GM15510 (cell line): Measurements from ENCODE around the gene THAP5.

Source experiments
- POLR2A ChIP-seq: IDR thresholded peaks from 3 replicates; pipeline ENCODE4 v1.6.1; 2011; ENCODE audit warnings: borderline replicate concordance; ENCODE audit not compliant: insufficient read length; ENCODE audit errors: extremely low read depth

THAP5 gene

DNA sequence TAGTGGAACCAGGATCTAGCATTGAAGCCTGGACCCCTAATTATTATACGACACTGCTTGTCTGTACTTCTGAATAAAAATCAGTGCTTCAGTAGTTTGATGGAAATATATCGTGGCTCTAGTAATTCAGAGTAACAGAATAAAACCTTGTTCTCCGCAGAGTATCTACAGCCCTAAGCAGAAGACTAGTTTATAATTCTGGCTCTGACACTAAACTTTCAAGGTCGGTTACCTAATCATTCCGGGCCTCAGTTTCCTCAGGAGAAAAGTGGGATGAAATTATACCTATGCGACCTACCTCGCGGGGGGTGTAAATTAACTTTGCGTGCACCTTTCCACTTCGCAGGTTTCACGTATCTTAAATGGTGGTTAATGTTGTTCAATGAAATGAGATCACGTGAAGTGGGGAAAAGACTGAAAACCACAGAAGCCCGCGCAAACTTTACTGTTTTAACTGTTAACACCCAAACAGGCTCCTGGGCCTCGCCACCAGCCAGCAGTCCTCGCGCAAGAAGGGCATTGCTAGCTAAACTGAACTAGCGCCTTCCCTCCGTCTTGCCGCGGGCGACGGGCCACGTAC lies 615 bp downstream of the THAP5 start:
- no peak for TF ChIP-seq POLR2A

DNA sequence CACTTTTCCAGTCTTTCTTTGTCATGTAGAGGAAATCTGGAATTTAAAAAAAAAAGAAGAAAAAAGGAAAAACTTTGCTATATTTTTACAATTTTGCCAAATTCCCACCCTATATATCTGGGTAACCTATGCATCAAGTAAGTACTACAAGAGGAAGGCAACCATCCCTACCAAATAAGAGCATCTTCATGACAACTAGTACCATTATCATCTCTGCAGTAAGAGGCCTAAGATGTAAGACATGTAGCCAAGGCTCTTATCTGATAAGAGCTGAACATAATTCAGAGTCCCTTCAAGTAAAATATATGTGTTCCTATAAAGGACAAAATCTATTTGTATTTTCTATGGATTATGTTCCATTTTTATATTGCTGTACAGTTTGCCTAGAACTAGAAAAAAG lies 3.5 kb downstream of the THAP5 start:
- no peak for TF ChIP-seq POLR2A

DNA sequence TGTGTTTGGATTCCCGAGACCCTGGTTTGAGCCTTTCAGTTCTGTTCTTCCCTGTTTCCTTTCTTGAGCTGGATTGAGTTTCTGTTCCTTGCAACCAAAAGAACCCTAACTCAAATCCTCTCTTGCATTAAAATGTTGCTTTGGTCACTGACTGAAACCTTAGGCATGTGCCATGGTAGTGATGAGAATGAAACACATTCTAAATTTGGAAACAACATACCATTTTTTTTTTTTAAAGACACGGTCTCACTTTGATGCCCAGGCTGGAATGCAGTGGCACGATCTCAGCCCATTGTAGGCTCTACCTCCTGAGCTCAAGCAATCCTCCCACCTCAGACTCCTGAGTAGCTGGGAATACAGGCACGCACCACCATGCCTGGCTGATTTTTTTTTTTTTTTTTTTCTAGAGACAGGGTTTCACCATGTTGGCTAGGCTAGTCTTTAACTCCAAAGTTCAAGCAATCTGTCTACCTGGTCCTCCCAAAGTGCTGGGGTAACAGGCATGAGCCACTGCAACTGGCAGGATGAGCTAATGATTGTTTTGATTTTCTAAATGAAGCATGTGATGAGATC lies 8.4 kb downstream of the THAP5 start:
- no peak for TF ChIP-seq POLR2A

DNA sequence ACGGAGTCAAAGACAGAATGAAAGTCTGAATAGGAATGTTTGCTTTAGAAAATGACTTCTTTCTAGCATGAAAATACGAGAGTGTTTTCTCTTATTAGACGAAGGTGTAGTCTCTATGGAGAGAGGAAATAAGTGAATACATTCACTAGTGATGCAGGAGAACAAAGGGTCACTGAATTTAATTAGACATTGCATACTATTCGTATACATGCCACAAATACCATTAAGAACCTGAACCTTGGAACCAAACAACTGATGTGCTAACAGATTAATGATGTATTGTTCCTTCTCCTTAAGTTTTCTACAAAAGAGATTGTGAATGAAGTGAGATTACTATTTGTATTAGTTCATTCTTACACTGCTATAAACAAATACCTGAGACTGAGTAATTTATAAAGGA lies 10.3 kb downstream of the THAP5 start:
- TF ChIP-seq POLR2A, result no peak

DNA sequence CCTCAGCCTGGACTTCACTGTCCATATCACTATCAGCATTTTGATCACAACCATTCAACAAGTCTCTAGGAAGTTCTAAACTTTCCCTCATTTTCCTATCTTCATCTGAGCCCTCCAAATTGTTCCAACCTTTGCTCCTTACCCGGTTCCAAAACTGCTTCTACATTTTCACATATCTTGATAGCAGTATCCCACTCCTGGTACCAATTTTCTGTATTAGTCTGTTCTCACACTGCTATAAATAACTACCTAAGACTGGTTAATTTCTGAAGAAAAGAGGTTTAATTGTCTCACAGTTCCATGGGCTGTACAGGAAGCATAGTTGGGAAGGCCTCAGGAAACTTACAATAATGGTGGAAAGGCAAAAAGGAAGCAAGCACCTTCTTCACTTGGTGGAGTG lies 11.9 kb downstream of the THAP5 start:
- TF ChIP-seq POLR2A, result no peak

DNA sequence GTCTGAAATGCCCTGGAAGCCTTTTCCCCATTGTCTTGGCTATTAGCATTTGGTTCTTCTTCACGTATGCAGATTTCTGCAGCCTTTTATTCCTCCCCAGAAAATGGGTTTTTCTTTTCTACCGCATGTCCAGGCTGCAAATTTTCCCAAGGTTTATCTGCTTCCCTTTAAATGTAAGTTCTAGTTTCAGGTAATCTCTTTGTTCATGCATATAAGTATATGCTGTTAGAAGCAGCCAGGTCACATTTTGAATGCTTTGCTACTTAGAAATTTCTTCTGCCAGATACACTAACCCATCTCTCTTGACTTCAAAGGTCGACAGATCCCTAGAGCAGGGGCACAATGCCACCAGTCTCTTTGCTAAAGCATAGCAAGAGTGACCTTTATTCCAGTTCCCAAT lies 12.3 kb downstream of the THAP5 start:
- no peak for TF ChIP-seq POLR2A

DNA sequence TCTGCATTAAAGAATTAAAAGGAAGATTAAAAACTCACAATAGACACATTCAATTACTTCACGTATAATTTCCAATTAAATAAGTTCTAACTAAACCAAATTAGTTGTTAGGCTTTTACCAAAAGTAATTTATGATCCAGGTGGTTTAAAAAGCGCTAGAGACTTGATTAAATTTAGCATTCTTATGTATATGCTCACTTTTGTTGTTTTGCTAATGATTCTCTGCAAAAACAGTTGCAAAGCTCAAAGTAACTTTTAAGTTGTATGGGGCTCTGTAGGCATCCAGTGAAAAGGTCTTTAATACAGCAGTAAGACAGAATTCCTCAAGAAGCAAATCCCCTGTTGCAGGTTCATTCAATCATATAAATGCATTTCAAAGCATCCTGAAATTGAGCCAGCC lies 28.0 kb downstream of the THAP5 start:
- TF ChIP-seq POLR2A, result no peak

DNA sequence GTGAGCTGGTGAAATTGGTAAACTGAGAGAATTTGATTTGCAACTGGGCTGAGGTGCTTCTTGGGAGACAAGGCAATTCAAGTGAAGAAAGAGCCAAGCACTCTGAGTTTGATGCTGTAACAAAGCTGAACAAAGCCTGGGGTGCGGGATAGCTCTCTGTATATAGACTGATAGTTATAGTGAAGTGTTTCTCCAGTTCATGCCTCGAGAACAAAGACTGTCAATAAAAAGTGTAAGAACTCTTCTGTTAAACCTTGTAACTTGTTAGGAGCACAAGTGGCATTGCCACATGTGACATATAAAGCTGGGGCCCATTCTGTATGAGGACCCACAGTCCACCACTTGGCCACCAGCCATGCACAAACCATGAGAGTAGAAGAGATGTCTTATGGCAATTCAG lies 32.3 kb downstream of the THAP5 start:
- no peak for TF ChIP-seq POLR2A

DNA sequence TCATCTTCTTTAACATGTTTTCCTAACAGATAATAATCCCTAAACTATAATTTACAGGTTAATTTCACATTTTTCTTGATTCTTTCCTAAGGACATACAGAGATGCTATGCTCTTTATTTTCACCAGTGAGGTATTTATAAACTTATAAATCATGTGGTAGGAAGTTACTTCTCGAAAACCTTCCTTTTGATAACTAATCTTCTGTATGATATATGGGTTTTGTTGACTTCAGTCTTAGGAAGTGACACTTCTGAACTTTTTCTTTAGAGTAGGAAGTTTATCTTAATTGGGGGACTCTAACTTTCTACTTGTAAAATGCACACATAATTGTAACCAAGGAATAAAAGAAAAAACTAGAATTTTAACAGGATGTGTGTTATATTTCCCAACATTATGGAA lies 33.8 kb downstream of the THAP5 start:
- TF ChIP-seq POLR2A, result no peak

DNA sequence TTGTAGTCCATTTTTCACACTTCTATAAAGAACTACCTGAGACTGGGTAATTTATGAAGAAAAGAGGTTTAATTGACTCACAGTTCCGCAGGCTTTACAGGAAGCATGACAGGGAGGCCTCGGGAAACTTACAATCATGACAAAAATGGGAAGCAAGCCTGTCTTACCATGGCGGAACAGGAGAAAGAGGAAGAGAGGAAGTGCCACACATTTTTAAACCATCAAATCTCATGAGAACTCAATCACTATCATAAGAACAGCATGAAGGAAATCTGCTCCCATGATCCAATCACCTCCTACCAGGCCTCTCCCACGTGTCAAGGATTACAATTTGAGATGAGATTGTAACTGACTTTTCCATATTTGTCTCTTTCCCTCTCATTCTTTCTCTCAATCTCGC lies 34.2 kb downstream of the THAP5 start:
- no peak for TF ChIP-seq POLR2A

DNA sequence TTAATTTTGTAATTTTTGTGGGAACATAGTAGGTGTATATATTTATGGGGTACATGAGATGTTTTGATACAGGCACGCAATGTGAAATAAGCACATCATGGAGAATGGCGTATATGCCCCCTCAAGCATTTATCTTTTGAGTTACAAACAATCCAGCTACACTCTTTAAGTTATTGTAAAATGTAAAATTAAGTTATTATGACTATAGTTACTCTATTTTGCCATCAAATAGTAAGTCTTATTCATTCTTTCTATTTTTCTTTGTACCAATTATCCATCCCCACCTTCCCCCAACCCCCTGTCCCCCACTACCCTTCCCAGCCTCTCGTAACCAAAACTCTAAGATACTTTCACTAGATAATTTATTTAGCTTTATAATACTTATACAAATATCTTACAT lies 35.8 kb downstream of the THAP5 start:
- no peak for TF ChIP-seq POLR2A

DNA sequence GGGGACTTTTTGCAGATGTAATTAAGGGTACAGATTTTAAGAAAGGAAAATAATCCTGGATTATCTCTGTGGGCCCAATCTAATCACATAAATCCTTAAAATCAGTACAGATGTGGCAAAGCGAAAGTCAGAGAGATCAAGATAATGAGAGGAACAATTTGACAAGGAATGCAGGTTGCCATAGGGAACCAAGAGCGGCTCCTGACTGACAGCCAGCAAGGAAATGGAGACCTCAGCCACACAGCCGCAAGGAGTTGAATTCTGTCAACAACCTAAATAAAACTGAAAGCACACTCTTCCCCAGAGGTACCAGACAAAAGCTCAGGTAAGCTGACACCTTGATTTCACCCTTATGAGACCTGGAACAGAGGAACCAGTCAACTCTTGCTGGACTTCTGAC lies 40.2 kb downstream of the THAP5 start:
- TF ChIP-seq POLR2A, result no peak

DNA sequence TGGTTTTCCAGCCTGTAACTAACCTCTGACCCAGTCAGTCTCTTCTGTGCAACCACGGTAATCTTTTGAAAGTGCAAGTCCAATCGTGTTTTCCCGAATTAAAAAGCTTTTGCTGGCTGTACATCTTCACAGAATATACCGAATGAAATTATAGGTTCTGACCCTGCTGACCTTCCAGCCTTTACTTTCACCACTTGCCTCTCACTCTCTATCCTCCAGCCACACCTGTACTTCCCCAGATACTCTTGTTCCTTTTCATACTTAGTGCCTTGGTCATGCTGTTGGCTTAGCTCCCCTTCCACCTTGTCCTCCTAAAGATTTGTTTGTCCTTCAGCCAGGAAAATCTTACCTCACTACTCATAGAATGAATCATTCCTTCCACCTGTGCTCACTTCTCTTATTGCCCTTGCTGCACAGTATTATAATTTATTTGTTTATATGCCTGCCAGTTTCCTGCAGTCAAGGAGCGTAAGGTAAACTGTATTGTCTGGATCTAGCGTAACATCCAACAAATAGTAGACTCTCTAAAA lies 41.3 kb downstream of the THAP5 start:
- no peak for TF ChIP-seq POLR2A

DNA sequence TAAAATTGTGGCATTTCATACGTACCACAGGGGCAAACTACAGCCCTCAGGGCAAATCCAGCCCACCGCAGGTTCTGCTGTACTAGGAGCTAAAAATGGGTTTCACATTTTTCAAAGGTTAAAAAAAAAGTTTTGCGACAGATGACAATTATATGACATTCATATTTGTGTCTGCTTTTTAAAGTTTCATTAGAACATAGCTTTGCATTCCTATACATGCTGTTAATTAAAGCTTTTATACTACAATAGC lies 42.8 kb downstream of the THAP5 start:
- TF ChIP-seq POLR2A, result no peak

DNA sequence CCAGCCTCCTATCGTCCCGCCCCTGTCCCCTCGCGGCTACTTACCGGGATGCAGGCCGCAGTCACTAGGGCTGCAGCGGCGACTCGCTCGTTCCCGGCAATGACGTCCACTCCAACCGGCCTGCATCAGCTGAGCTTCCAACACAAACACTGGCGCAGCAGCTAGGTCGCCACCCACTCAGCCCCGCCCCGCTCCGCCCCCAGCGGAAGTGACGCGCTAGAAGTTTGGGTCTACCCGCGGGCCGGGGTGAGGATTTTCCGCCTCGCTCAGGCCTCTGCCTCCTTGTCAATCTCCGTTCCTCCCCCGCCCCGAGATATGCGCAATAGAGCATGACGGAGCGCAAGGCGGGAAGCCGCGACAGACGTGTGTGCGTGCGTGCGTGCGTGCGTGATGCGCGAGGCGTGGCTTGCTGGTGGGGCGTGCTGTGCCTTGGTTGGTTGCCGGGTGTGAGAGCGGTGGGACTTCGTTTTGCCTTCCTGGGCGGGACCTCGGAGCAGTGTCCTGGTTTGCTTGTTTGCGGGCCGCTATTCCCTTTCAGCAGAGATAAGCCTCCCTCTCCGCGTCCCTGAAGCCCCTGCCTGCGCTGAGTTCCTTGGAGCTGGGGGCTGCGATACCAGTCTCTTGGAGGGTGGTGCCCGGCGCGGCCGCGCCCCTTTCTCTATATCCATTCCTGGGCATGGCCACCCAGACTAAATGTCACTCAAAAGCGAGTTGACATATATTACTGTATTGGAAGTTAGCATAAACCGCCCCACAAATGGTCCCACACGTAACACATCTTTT lies 43.3 kb downstream of the THAP5 start, which contains the start of gene PNPLA8:
PNPLA8 (minus strand) TSS at position 151 of the 783 bp plus-strand sequence. CDS start 10,644 bp downstream, outside the sequence.
- TF ChIP-seq POLR2A, result peak; percentile 77
